Measurements from ENCODE around the gene CDK19.
"Not testable (repeated sequence)": the region's sequence is repeated elsewhere in the genome, so short reads cannot be mapped to it uniquely, and the experiment has no call there.

The CDK19 gene

DNA sequence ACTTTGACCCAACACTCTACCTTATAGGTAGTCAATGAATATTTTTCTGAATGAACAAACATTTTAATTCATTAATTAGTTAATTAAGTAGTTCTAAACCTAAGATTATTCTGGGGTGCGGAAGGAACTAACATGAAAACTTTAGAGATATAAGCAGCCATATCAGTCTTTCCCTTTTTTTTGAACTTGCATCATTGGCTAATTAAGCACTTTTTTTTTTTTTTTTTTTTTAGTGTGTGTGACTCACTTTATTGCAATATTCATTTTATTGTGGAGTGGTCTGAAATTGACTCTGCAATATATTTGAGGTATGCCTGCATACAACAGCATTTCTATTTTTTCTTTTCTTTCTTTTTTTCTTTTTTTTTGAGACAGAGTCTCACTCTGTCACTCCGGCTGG lies 37.5 kb upstream of the CDK19 start:
- Histone ChIP-seq H3K9ac (ENCODE audit: insufficient read length) (no peak overlapping the region), H3K4me3 (no peak overlapping the region), H3K9me3 (ENCODE audit: low read depth, low read length) (no peaks in the 10 kb centered on the region), H3K27ac (no peak overlapping the region), H3K36me3 (ENCODE audit: insufficient read depth, low read length) (no peaks in the 10 kb centered on the region)
- TF ChIP-seq POLR2AphosphoS5 (IDR thresholded peaks at IDR 0.05; ENCODE audit: borderline replicate concordance, low read depth, low read length) (no peak), EZH2 (IDR thresholded peaks at IDR 0.05) (no peak), FOXP2 (optimal IDR thresholded peaks at IDR 0.05; ENCODE audit: control extremely low read depth, extremely low read length, insufficient read depth) (no peak)
- DNase-seq (ENCODE audit: low read depth, low spot score): no peak

DNA sequence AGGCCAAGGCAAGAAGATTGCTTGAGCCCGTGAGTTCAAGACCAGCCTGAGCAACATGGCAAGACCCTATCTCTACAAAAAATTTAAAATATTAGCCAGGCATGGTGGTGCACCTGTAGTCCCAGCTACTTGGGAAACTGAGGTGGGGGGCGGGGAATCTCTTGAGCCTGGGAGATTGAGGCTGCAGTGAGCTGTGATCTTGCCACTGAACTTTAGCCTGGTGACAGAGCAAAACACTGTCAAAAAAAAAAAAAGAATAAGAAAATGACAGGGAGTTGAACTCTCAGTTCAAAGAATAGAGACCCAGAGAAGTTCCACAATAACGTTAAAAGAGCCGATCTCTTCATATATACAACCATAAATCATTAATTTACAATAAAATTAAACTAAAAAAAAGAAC lies 34.5 kb upstream of the CDK19 start:
- Histone ChIP-seq H3K36me3 (ENCODE audit: insufficient read depth, low read length) (no peaks in the 10 kb centered on the region), H3K4me3 (no peak overlapping the region), H3K27ac (no peak overlapping the region), H3K9me3 (ENCODE audit: low read depth, low read length) (no peaks in the 10 kb centered on the region), H3K9ac (ENCODE audit: insufficient read length) (no peak overlapping the region)
- TF ChIP-seq FOXP2 (optimal IDR thresholded peaks at IDR 0.05; ENCODE audit: control extremely low read depth, extremely low read length, insufficient read depth) (no peak), EZH2 (IDR thresholded peaks at IDR 0.05) (no peak)
- no peak for DNase-seq (ENCODE audit: low read depth, low spot score)

DNA sequence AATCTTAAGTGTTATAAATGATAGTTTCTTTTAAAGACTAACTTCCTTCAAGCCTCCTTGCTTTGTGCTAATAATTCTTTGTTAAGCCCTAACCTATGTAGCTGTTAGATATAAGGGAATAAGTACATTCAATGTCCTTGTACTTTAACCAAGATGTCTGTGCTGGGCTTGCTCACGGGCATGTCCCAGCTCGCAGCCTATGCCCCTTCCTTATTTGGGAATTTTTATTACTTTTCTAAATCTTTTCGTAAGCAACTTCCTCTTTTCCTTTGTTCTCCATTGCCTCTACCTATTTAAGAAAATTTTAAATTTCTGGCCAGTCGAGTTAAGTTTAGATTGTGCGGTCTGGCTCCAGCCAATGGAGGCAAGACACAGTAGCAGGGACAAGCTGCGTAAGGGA lies 26.0 kb upstream of the CDK19 start:
- H3K36me3 ChIP-seq (ENCODE audit: insufficient read depth, low read length): no peaks in the 10 kb centered on the region
- no peak for DNase-seq (ENCODE audit: low read depth, low spot score)

GRCh38 chr6:110835751-110836150 lies 20.5 kb upstream of the CDK19 start:
- H3K9ac ChIP-seq (ENCODE audit: insufficient read length); H3K27ac ChIP-seq; DNase-seq (ENCODE audit: low read depth, low spot score); H3K9me3 ChIP-seq (ENCODE audit: low read depth, low read length); H3K36me3 ChIP-seq (ENCODE audit: insufficient read depth, low read length); H3K4me3 ChIP-seq: not testable (repeated sequence)

More for the DNA sequence above, 26.0 kb upstream of the CDK19 start:
- Histone ChIP-seq H3K9me3 (ENCODE audit: low read depth, low read length) (no peaks in the 10 kb centered on the region), H3K9ac (ENCODE audit: insufficient read length) (no peak overlapping the region), H3K27ac (no peak overlapping the region), H3K4me3 (no peak overlapping the region)
- TF ChIP-seq FOXP2 (optimal IDR thresholded peaks at IDR 0.05; ENCODE audit: control extremely low read depth, extremely low read length, insufficient read depth) (no peak), POLR2AphosphoS5 (IDR thresholded peaks at IDR 0.05; ENCODE audit: borderline replicate concordance, low read depth, low read length) (no peak), EZH2 (IDR thresholded peaks at IDR 0.05) (no peak)

- H3K27ac ChIP-seq: no peak overlapping the region
- no peak for TF ChIP-seq EZH2 (IDR thresholded peaks at IDR 0.05)
- no peak for TF ChIP-seq POLR2AphosphoS5 (IDR thresholded peaks at IDR 0.05; ENCODE audit: borderline replicate concordance, low read depth, low read length)
- TF ChIP-seq FOXP2 (optimal IDR thresholded peaks at IDR 0.05; ENCODE audit: control extremely low read depth, extremely low read length, insufficient read depth): no peak
- DNase-seq (ENCODE audit: low read depth, low spot score): no peak
- H3K9me3 ChIP-seq (ENCODE audit: low read depth, low read length): no peaks in the 10 kb centered on the region
- H3K9ac ChIP-seq (ENCODE audit: insufficient read length): no peak overlapping the region
- H3K4me3 ChIP-seq: no peak overlapping the region
- no peaks in the 10 kb centered on the region for H3K36me3 ChIP-seq (ENCODE audit: insufficient read depth, low read length)
Measured at GRCh38 chr6:110833831-110834230, 18.6 kb upstream of the CDK19 start.

DNA sequence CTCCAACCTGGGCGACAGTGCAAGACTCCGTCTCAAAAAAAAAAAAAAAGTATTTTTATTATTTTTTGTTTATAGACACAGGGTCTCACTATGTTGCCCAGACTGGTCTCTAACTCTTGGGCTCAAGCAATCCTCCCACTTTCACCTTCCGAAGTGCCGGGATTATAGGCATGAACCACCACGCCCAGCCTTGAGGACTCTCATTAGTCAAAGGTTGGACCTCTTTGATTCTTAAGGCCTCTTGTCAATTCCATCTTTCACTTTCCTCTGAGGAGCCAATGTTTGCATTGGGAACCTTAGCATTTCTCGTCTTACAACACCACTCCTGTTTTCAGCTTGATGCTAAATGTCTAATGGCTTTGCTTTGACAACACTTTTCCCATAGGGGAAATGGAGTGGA lies 16.1 kb upstream of the CDK19 start:
- H3K4me3 ChIP-seq: no peak overlapping the region
- TF ChIP-seq EZH2 (IDR thresholded peaks at IDR 0.05): no peak
- no peak for TF ChIP-seq FOXP2 (optimal IDR thresholded peaks at IDR 0.05; ENCODE audit: control extremely low read depth, extremely low read length, insufficient read depth)
- no peak for TF ChIP-seq POLR2AphosphoS5 (IDR thresholded peaks at IDR 0.05; ENCODE audit: borderline replicate concordance, low read depth, low read length)
- no peak for DNase-seq (ENCODE audit: low read depth, low spot score)
- no peaks in the 10 kb centered on the region for H3K9me3 ChIP-seq (ENCODE audit: low read depth, low read length)
- no peaks in the 10 kb centered on the region for H3K36me3 ChIP-seq (ENCODE audit: insufficient read depth, low read length)
- no peak overlapping the region for H3K9ac ChIP-seq (ENCODE audit: insufficient read length)
- no peak overlapping the region for H3K27ac ChIP-seq

GRCh38 chr6:110828396-110828795 lies 13.1 kb upstream of the CDK19 start:
- H3K27ac ChIP-seq: no peak overlapping the region
- H3K9ac ChIP-seq (ENCODE audit: insufficient read length): no peak overlapping the region
- TF ChIP-seq EZH2 (IDR thresholded peaks at IDR 0.05) (no peak), POLR2AphosphoS5 (IDR thresholded peaks at IDR 0.05; ENCODE audit: borderline replicate concordance, low read depth, low read length) (no peak), FOXP2 (optimal IDR thresholded peaks at IDR 0.05; ENCODE audit: control extremely low read depth, extremely low read length, insufficient read depth) (no peak)
- DNase-seq (ENCODE audit: low read depth, low spot score): no peak
- H3K9me3 ChIP-seq (ENCODE audit: low read depth, low read length): no peaks in the 10 kb centered on the region
- H3K4me3 ChIP-seq: no peak overlapping the region
- H3K36me3 ChIP-seq (ENCODE audit: insufficient read depth, low read length): no peaks in the 10 kb centered on the region

GRCh38 chr6:110826236-110827129 lies 11.2 kb upstream of the CDK19 start:
- H3K27ac ChIP-seq: no peak overlapping the region
- no peaks in the 10 kb centered on the region for H3K36me3 ChIP-seq (ENCODE audit: insufficient read depth, low read length)
- no peak overlapping the region for H3K4me3 ChIP-seq
- no peak for DNase-seq (ENCODE audit: low read depth, low spot score)
- no peak for TF ChIP-seq FOXP2 (optimal IDR thresholded peaks at IDR 0.05; ENCODE audit: control extremely low read depth, extremely low read length, insufficient read depth)
- no peaks in the 10 kb centered on the region for H3K9me3 ChIP-seq (ENCODE audit: low read depth, low read length)
- H3K9ac ChIP-seq (ENCODE audit: insufficient read length): no peak overlapping the region

DNA sequence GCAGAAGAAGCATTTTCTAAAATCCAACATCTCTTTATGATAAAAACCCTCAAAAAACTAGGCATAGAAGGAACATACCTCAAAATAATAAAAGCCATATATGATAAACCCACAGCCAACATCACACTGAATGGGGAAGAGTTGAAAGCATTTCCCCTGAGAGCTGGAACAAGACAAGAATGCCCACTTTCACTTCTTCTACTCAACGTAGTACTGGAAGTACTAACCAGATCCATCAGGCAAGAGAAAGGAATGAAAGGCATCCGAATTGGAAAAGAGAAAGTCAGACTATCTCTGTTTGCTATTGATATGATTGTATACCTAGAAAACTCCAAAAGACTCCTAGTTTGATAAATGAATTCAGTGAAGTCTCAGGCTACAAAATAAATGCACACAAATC lies 7.9 kb upstream of the CDK19 start:
- Histone ChIP-seq H3K4me3 (no peak overlapping the region), H3K36me3 (ENCODE audit: insufficient read depth, low read length) (no peaks in the 10 kb centered on the region), H3K9me3 (ENCODE audit: low read depth, low read length) (no peaks in the 10 kb centered on the region), H3K27ac (no peak overlapping the region), H3K9ac (ENCODE audit: insufficient read length) (no peak overlapping the region)
- TF ChIP-seq EZH2 (IDR thresholded peaks at IDR 0.05) (no peak), POLR2AphosphoS5 (IDR thresholded peaks at IDR 0.05; ENCODE audit: borderline replicate concordance, low read depth, low read length) (no peak), FOXP2 (optimal IDR thresholded peaks at IDR 0.05; ENCODE audit: control extremely low read depth, extremely low read length, insufficient read depth) (no peak)
- no peak for DNase-seq (ENCODE audit: low read depth, low spot score)

Measured in SK-N-MC (cell line).